Fibroblast of mammary gland (primary cell): ENCODE results near the gene WFDC2.

Experiments used
- DNase-seq: peaks from one replicate; pipeline ENCODE4 v3.0.0-alpha.2; 2010; ENCODE audit warnings: low read depth
- H3K4me3 ChIP-seq: 2 replicates; pipeline ENCODE4 v1.5.1; 2011; ENCODE audit warnings: low read depth, mild to moderate bottlenecking, low read length, moderate library complexity; ENCODE audit not compliant: control insufficient read depth
- TF ChIP-seq, protein P1 (sequence below): conservative IDR thresholded peaks from 2 replicates; pipeline ENCODE4 v1.5.1; 2011; ENCODE audit warnings: low read depth, low read length, inconsistent platforms; ENCODE audit not compliant: control insufficient read depth, insufficient read depth

WFDC2 gene

DNA sequence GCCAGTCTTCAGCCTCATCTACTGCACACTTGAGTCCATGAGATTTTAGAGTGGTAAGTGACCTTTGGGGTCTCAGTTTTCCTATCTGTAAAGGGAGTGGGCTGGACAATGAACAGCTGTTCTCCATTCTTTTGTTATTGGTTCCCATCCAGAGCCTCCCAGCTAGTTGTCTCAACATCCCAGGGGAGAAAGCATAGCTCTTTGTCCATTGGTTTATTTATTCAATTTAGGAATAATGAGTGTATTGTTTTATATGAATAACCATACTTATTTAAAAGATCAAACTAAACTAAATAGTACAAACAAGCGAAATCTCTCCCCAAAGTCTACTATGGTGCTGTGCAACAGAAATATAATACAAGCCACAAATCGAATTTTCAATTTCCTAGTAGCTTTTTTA, 39.9 kb upstream of the WFDC2 start:
- no peak for DNase-seq
- TF ChIP-seq, protein P1, sequence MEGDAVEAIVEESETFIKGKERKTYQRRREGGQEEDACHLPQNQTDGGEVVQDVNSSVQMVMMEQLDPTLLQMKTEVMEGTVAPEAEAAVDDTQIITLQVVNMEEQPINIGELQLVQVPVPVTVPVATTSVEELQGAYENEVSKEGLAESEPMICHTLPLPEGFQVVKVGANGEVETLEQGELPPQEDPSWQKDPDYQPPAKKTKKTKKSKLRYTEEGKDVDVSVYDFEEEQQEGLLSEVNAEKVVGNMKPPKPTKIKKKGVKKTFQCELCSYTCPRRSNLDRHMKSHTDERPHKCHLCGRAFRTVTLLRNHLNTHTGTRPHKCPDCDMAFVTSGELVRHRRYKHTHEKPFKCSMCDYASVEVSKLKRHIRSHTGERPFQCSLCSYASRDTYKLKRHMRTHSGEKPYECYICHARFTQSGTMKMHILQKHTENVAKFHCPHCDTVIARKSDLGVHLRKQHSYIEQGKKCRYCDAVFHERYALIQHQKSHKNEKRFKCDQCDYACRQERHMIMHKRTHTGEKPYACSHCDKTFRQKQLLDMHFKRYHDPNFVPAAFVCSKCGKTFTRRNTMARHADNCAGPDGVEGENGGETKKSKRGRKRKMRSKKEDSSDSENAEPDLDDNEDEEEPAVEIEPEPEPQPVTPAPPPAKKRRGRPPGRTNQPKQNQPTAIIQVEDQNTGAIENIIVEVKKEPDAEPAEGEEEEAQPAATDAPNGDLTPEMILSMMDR = no peak

DNA sequence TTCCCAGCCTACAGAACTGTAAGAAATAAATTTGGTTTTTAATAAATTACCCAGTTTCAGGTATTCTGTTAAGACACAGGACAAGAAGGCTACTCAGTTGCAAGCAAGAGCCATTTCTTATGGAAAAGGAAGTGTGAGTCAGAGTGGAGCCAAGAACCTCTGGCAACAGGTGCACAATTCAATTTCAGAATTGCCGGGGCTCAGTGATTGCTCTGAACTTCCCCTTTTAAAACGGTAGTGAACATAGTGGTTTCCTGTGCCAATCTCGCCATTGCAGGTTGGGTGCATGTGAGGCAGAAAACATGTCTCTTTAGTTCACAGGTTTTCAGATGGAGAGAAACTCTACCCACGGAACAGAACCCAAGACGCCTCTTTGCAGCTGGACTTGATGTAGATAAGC, 37.3 kb upstream of the WFDC2 start:
- TF ChIP-seq, protein P1 = no peak
- no peak for DNase-seq
- no peak overlapping the region for H3K4me3 ChIP-seq

More for the DNA sequence above, 39.9 kb upstream of the WFDC2 start:
- no peak overlapping the region for H3K4me3 ChIP-seq

DNA sequence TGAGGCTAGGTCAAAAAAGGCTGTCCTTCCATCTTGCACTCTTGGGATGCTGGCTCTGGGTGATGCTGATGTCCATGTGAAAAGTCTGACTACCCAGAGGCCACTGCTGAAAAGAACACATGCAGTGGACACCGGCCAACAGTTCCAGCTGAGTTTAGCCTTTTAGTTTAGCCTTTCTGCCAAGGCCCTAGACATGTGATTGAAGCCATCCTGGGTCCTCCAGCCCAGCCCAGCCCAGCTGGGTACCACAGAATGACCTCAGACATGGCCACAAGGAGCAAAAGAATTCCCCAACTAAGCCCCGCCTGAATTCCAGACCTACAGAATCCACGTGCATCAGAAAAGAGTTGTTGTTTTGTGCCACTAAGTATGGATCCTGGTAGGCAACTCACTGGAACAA, 36.2 kb upstream of the WFDC2 start:
- DNase-seq = peak; percentile 63
- TF ChIP-seq, protein P1 = no peak
- no peak overlapping the region for H3K4me3 ChIP-seq

DNA sequence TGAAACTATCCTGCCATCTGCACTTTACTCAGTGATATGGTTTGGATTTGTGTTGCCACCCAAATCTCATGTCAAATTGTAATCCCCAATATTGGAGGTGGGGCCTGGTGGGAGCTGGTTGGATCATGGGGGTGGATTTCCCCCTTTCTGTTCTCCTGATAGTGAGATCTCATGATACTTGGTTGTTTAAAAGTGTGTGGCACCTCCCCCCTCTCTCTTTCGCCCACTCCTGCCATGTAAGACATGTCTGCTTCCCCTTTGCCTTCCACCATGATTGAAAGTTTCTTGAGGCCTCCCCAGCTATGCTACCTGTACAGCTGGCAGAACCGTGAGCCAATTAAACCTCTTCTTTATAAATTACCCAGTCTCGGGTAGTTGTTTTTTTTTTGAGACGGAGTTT, 35.6 kb upstream of the WFDC2 start:
- no peak overlapping the region for H3K4me3 ChIP-seq
- TF ChIP-seq, protein P1 = no peak
- no peak for DNase-seq

DNA sequence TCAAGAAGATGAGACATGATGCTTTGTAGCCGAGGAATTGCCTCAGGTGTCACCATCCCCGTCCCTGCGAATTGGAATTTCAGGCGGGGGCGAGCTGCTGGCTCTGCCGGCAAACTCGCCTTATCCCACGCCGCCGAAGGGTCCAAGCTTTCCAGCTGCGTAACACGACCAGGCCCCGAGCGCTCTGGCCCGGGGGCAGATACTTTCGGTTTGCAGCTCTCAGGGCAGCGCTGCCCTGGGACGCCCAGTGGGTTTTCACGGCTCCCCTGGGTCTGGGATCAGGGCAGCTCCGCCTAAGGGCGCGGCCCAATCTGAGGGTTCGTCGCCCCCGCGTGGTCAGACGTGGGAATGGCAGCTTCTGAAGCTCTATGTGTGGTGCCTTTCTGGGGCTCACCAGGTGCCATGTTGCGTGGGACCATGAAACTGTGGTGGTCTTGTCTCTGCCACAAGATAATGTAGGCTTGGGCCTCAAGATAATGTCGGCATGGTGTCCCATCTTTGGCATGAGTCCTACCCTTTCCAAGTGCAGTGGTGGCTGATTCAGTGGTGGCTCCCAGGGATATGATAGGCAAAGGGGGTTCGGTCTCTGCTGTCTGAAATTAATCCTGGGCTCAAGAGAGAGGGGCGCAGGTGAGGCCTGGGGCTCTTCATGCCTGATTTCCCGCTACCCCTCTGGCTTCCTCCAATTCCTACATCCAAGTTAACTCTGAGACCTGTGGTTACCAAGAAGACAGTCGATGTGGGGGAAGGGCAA, 32.6 kb upstream of the WFDC2 start:
- peak overlapping the region; percentile 52 for H3K4me3 ChIP-seq
- TF ChIP-seq, protein P1 = peak; percentile 89
- DNase-seq = peak; percentile 75

DNA sequence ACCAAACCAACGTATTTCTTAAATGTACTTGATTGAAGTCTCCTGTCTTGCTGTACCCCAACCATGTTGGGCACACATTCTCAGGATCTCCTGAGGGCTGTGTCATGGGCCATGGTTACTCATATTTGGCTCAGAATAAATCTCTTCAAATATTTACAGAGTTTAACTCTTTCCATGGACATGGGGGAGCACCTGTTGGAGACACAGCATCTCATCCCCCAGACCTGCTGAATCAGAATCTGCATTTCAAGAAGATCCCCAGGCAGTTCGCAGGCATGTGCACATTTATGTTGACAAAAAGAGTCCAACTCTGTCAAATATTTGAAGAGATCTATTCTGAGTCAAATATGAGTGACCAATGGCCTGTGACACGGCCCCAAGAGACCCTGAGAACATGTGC, 29.1 kb upstream of the WFDC2 start:
- TF ChIP-seq, protein P1 = no peak

More for the DNA sequence above, 29.1 kb upstream of the WFDC2 start:
- H3K4me3 ChIP-seq = no peak overlapping the region
- DNase-seq = no peak
